DMS79 treated with DMSO at 0.1 percent for 48 hours (cell line): ENCODE results near the gene PSME2.
A peak's percentile ranks its signal among the peaks of the same experiment; 100 is the strongest.

Experiments used
- DNase-seq: peaks from one replicate; lab custom pipeline; 2025; lab: John Stamatoyannopoulos, UW

The PSME2 gene

GRCh38 chr14:24093901-24094840 lies 52.2 kb downstream of the PSME2 start, which contains the start of gene PCK2:
PCK2 (plus strand) TSS chr14:24094311; CDS start chr14:24094406, 95 bp downstream.
- peak; percentile 97 for DNase-seq
